HepG2 (cell line): ENCODE measurements around the gene MYH9. TPM values are rescaled to one million over a fixed set of nuclear protein-coding genes. Genes with fewer than 3 reads are reported as not detected.

Experiments used
- HIC2 ChIP-seq: sonication (generic); formaldehyde crosslinking; IDR thresholded peaks from 2 replicates; pipeline ENCODE4 v1.9.0; 2022; ENCODE audit warnings: low read depth, missing genetic modification reagents
- MED13 ChIP-seq: sonication (generic); formaldehyde crosslinking; IDR thresholded peaks from 2 replicates; pipeline ENCODE4 v1.5.0; 2020; ENCODE audit warnings: missing genetic modification reagents
- MYC ChIP-seq: sonication (generic); formaldehyde crosslinking; IDR thresholded peaks from 2 replicates; pipeline ENCODE4 v1.9.0; 2021; ENCODE audit warnings: missing genetic modification reagents, borderline replicate concordance
- MZF1 ChIP-seq: sonication (generic); formaldehyde crosslinking; IDR thresholded peaks from 2 replicates; pipeline ENCODE4 v1.8.1; 2023; ENCODE audit warnings: mild to moderate bottlenecking, missing genetic modification reagents, borderline replicate concordance
- NCOA5 ChIP-seq: sonication (generic); formaldehyde crosslinking; IDR thresholded peaks from 2 replicates; pipeline ENCODE4 v1.4.0; 2020; ENCODE audit warnings: missing genetic modification reagents
- NONO ChIP-seq, 2 experiments: fragments of 450-650 bp in 1 of 2; sonication (generic) in 1 of 2; formaldehyde crosslinking in 1 of 2; IDR thresholded peaks in 1 of 2; conservative IDR thresholded peaks in 1 of 2; 2 replicates each; pipeline versions ENCODE4 v1.6.1 to v1.8.0; 2017 to 2022; ENCODE audit warnings: mild to moderate bottlenecking in 1 of 2, missing genetic modification reagents in 1 of 2, moderate library complexity in 1 of 2
- NR1H2 ChIP-seq: sonication (generic); formaldehyde crosslinking; IDR thresholded peaks from 2 replicates; pipeline ENCODE4 v1.8.1; 2022; ENCODE audit warnings: low read depth, missing genetic modification reagents, borderline replicate concordance
- PRDM15 ChIP-seq: sonication (generic); formaldehyde crosslinking; IDR thresholded peaks from 2 replicates; pipeline ENCODE4 v1.4.0; 2020; ENCODE audit warnings: missing genetic modification reagents
- SCMH1 ChIP-seq: sonication (generic); formaldehyde crosslinking; IDR thresholded peaks from 2 replicates; pipeline ENCODE4 v1.9.0; 2021; ENCODE audit warnings: missing genetic modification reagents, mild to moderate bottlenecking, borderline replicate concordance
- SNRNP70 ChIP-seq: fragments of 200-400 bp; formaldehyde crosslinking; IDR thresholded peaks from 2 replicates; pipeline ENCODE4 v1.6.1; 2017; ENCODE audit warnings: mild to moderate bottlenecking, low read depth, low read length, moderate library complexity
- ZFX ChIP-seq: sonication (generic); formaldehyde crosslinking; IDR thresholded peaks from 2 replicates; pipeline ENCODE4 v1.4.0; 2020; ENCODE audit warnings: mild to moderate bottlenecking, low read depth, missing genetic modification reagents, moderate library complexity
- ZNF30 ChIP-seq: sonication (generic); formaldehyde crosslinking; IDR thresholded peaks from 2 replicates; pipeline ENCODE4 v1.5.0; 2020; ENCODE audit warnings: mild to moderate bottlenecking, missing genetic modification reagents
- polyA plus RNA-seq, 8 experiments: library from polyadenylated mRNA; depleted of rRNA in 3 of 8; stranded (reverse) in 7 of 8; unstranded in 1 of 8; fragments of >200 nt; fragmentation: Illumina TruSeq in 4 of 8; extraction: Trizol in 4 of 8; gene quantifications; 2 replicates each; pipeline versions ENCODE4 v1.2.1 to v1.2.3, GENCODE V29; 2011 to 2016; ENCODE audit warnings: low read depth in 4 of 8, missing spikeins in 1 of 8, mixed read lengths in 1 of 8; ENCODE audit not compliant: insufficient read depth in 1 of 8
- total RNA-seq, 5 experiments: library from RNA; depleted of rRNA; stranded (reverse); fragments of >200 nt; fragmentation: Illumina TruSeq; extraction: Trizol; gene quantifications; 2 replicates each; pipeline ENCODE4 v1.2.3, GENCODE V29; 2016; ENCODE audit warnings: low read depth in 1 of 5
- TF ChIP-seq, protein P1 (sequence below): sonication (generic); formaldehyde crosslinking; IDR thresholded peaks from 2 replicates; pipeline ENCODE4 v1.9.0; 2021; ENCODE audit warnings: missing genetic modification reagents, mild to moderate bottlenecking, borderline replicate concordance
- TF ChIP-seq, protein P2 (sequence below): sonication (generic); formaldehyde crosslinking; conservative IDR thresholded peaks from 2 replicates; pipeline ENCODE4 v1.4.0; 2020; ENCODE audit warnings: missing genetic modification reagents
- TF ChIP-seq, protein P3 (sequence below): sonication (generic); formaldehyde crosslinking; IDR thresholded peaks from 2 replicates; pipeline ENCODE4 v1.4.0; 2020; ENCODE audit warnings: mild to moderate bottlenecking, missing genetic modification reagents

MYH9 gene
- total and polyA plus RNA-seq, 2 of the 13 experiments (the other 11 are each of a cell fraction or from before 2014, with no cell fraction given) = 50.7 to 98.5 TPM

GRCh38 chr22:36387709-36387958, 133 bp downstream of the MYH9 start (continued):
- TF ChIP-seq ZNF30 (CRISPR knock-in tag) (no peak), NONO (IDR thresholded peaks at IDR 0.05) (no peak), NONO (CRISPR knock-in tag; conservative IDR thresholded peaks at IDR 0.05) (no peak; the same call in 1 of the 2 replicates), SNRNP70 (no peak), NR1H2 (CRISPR knock-in tag) (no peak), PRDM15 (CRISPR knock-in tag) (0 out of 2 replicates have a peak, but pooled peaks have one; percentile 32), SCMH1 (CRISPR knock-in tag) (no peak), HIC2 (CRISPR knock-in tag) (no peak), NCOA5 (CRISPR knock-in tag) (no peak), MYC (peak; percentile 77), MED13 (peak; percentile 32; the same call in 1 of the 2 replicates), MZF1 (no peak), ZFX (CRISPR knock-in tag) (peak; percentile 27; the same call in 1 of the 2 replicates)
- TF ChIP-seq, protein P1, sequence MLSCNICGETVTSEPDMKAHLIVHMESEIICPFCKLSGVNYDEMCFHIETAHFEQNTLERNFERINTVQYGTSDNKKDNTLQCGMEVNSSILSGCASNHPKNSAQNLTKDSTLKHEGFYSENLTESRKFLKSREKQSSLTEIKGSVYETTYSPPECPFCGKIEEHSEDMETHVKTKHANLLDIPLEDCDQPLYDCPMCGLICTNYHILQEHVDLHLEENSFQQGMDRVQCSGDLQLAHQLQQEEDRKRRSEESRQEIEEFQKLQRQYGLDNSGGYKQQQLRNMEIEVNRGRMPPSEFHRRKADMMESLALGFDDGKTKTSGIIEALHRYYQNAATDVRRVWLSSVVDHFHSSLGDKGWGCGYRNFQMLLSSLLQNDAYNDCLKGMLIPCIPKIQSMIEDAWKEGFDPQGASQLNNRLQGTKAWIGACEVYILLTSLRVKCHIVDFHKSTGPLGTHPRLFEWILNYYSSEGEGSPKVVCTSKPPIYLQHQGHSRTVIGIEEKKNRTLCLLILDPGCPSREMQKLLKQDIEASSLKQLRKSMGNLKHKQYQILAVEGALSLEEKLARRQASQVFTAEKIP = no peak
- TF ChIP-seq, protein P2, sequence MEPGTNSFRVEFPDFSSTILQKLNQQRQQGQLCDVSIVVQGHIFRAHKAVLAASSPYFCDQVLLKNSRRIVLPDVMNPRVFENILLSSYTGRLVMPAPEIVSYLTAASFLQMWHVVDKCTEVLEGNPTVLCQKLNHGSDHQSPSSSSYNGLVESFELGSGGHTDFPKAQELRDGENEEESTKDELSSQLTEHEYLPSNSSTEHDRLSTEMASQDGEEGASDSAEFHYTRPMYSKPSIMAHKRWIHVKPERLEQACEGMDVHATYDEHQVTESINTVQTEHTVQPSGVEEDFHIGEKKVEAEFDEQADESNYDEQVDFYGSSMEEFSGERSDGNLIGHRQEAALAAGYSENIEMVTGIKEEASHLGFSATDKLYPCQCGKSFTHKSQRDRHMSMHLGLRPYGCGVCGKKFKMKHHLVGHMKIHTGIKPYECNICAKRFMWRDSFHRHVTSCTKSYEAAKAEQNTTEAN = no peak; the same call in 1 of the 2 replicates
- TF ChIP-seq, protein P3, sequence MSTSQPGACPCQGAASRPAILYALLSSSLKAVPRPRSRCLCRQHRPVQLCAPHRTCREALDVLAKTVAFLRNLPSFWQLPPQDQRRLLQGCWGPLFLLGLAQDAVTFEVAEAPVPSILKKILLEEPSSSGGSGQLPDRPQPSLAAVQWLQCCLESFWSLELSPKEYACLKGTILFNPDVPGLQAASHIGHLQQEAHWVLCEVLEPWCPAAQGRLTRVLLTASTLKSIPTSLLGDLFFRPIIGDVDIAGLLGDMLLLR (CRISPR knock-in tag) = no peak
